NCI-H510A treated with DMSO at 0.1 percent for 48 hours (cell line): Measurements from ENCODE around the gene CDC37L1.
"Not testable (repeated sequence)": the region's sequence is repeated elsewhere in the genome, so short reads cannot be mapped to it uniquely, and the experiment has no call there.

ENCODE experiments used
- DNase-seq: peaks from one replicate; lab custom pipeline; 2025; lab: John Stamatoyannopoulos, UW

Gene CDC37L1

GRCh38 chr9:4679268-4680172, at the start of gene CDC37L1:
CDC37L1 (plus strand) TSS chr9:4679569; CDS start chr9:4679768, 199 bp downstream.
- DNase-seq: peak; percentile 65

- DNase-seq: no peak
These were observed 48.5 kb upstream of the CDC37L1 start for GRCh38 chr9:4630836-4631235.

- DNase-seq: no peak
These were observed 40.4 kb upstream of the CDC37L1 start for GRCh38 chr9:4638968-4639367.

GRCh38 chr9:4639420-4639819, 39.9 kb upstream of the CDC37L1 start:
- no peak for DNase-seq

GRCh38 chr9:4640027-4640426, 39.3 kb upstream of the CDC37L1 start:
- peak; percentile 8 for DNase-seq

GRCh38 chr9:4642351-4642750, 37.0 kb upstream of the CDC37L1 start:
- no peak for DNase-seq

GRCh38 chr9:4654084-4654483, 25.3 kb upstream of the CDC37L1 start:
- no peak for DNase-seq

GRCh38 chr9:4654538-4654937, 24.8 kb upstream of the CDC37L1 start:
- DNase-seq: no peak

- DNase-seq: not testable (repeated sequence)
These were observed 23.2 kb upstream of the CDC37L1 start for GRCh38 chr9:4656196-4656595.

GRCh38 chr9:4656621-4657020, 22.7 kb upstream of the CDC37L1 start:
- DNase-seq: no peak

- DNase-seq: no peak
These were observed 21.8 kb upstream of the CDC37L1 start for GRCh38 chr9:4657426-4658159.

GRCh38 chr9:4660665-4661064, 18.7 kb upstream of the CDC37L1 start:
- DNase-seq: not testable (repeated sequence)

GRCh38 chr9:4661165-4661564, 18.2 kb upstream of the CDC37L1 start:
- DNase-seq: no peak

- no peak for DNase-seq
These were observed 17.8 kb upstream of the CDC37L1 start for GRCh38 chr9:4661611-4662010.

GRCh38 chr9:4662108-4662988, 17.0 kb upstream of the CDC37L1 start, which contains the start of gene PLPP6:
PLPP6 (plus strand) TSS chr9:4662294; CDS start chr9:4662376, 82 bp downstream.
- DNase-seq: peak; percentile 60

GRCh38 chr9:4662989-4663792, 16.2 kb upstream of the CDC37L1 start:
- DNase-seq: no peak

GRCh38 chr9:4663956-4664355, 15.4 kb upstream of the CDC37L1 start:
- no peak for DNase-seq

- peak; percentile 26 for DNase-seq
These were observed 14.0 kb upstream of the CDC37L1 start for GRCh38 chr9:4665357-4665756.

- DNase-seq: peak; percentile 29
These were observed 13.2 kb upstream of the CDC37L1 start, which contains the start of gene SPATA6L for GRCh38 chr9:4666042-4666699. SPATA6L (minus strand) TSS chr9:4666480; CDS start chr9:4666250, 230 bp downstream.

GRCh38 chr9:4667681-4668080, 11.7 kb upstream of the CDC37L1 start:
- no peak for DNase-seq
